HepG2 (cell line): ENCODE results near the gene SRSF1. TPM values are rescaled to one million over a fixed set of nuclear protein-coding genes. Genes with fewer than 3 reads are reported as not detected.

Experiments
- CENPX ChIP-seq: sonication (generic); formaldehyde crosslinking; IDR thresholded peaks from 2 replicates; pipeline ENCODE4 v1.9.0; 2021; ENCODE audit warnings: mild to moderate bottlenecking, missing genetic modification reagents, moderate library complexity
- FOSL1 ChIP-seq: sonication (generic); formaldehyde crosslinking; IDR thresholded peaks from 2 replicates; pipeline ENCODE4 v1.9.0; 2021; ENCODE audit warnings: missing genetic modification reagents, borderline replicate concordance
- HDAC2 ChIP-seq: sonication (generic); formaldehyde crosslinking; IDR thresholded peaks from 2 replicates; pipeline ENCODE4 v1.4.0; 2020; ENCODE audit warnings: missing genetic modification reagents
- MZF1 ChIP-seq: sonication (generic); formaldehyde crosslinking; IDR thresholded peaks from 2 replicates; pipeline ENCODE4 v1.8.1; 2023; ENCODE audit warnings: mild to moderate bottlenecking, missing genetic modification reagents, borderline replicate concordance
- NR1H2 ChIP-seq: sonication (generic); formaldehyde crosslinking; IDR thresholded peaks from 2 replicates; pipeline ENCODE4 v1.8.1; 2022; ENCODE audit warnings: low read depth, missing genetic modification reagents, borderline replicate concordance
- POGZ ChIP-seq: sonication (generic); formaldehyde crosslinking; IDR thresholded peaks from 2 replicates; pipeline ENCODE4 v1.4.0; 2020; ENCODE audit warnings: mild to moderate bottlenecking, missing genetic modification reagents
- SRY ChIP-seq: sonication (generic); formaldehyde crosslinking; IDR thresholded peaks from 2 replicates; pipeline ENCODE4 v1.8.0; 2022; ENCODE audit warnings: mild to moderate bottlenecking, missing genetic modification reagents
- ZIK1 ChIP-seq: sonication (generic); formaldehyde crosslinking; IDR thresholded peaks from 2 replicates; pipeline ENCODE4 v1.5.0; 2020; ENCODE audit warnings: mild to moderate bottlenecking, low read depth, missing genetic modification reagents, borderline replicate concordance
- ZNF670 ChIP-seq: sonication (generic); formaldehyde crosslinking; IDR thresholded peaks from 2 replicates; pipeline ENCODE4 v1.8.0; 2022; ENCODE audit warnings: mild to moderate bottlenecking, missing genetic modification reagents, borderline replicate concordance
- ZNF777 ChIP-seq: sonication (generic); formaldehyde crosslinking; IDR thresholded peaks from 2 replicates; pipeline ENCODE4 v1.4.0; 2020; ENCODE audit warnings: missing genetic modification reagents
- polyA plus RNA-seq, 8 experiments: library from polyadenylated mRNA; depleted of rRNA in 3 of 8; stranded (reverse) in 7 of 8; unstranded in 1 of 8; fragments of >200 nt; fragmentation: Illumina TruSeq in 4 of 8; extraction: Trizol in 4 of 8; gene quantifications; 2 replicates each; pipeline versions ENCODE4 v1.2.1 to v1.2.3, GENCODE V29; 2011 to 2016; ENCODE audit warnings: low read depth in 4 of 8, missing spikeins in 1 of 8, mixed read lengths in 1 of 8; ENCODE audit not compliant: insufficient read depth in 1 of 8
- total RNA-seq, 5 experiments: library from RNA; depleted of rRNA; stranded (reverse); fragments of >200 nt; fragmentation: Illumina TruSeq; extraction: Trizol; gene quantifications; 2 replicates each; pipeline ENCODE4 v1.2.3, GENCODE V29; 2016; ENCODE audit warnings: low read depth in 1 of 5
- TF ChIP-seq, protein P1 (sequence below): sonication (generic); formaldehyde crosslinking; IDR thresholded peaks from 2 replicates; pipeline ENCODE4 v1.4.0; 2020; ENCODE audit warnings: missing genetic modification reagents
- TF ChIP-seq, protein P2 (sequence below): sonication (generic); formaldehyde crosslinking; IDR thresholded peaks from 2 replicates; pipeline ENCODE4 v1.5.1; 2020; ENCODE audit warnings: mild to moderate bottlenecking, moderate library complexity, missing genetic modification reagents
- TF ChIP-seq, protein P3 (sequence below): IDR thresholded peaks from 2 replicates; pipeline ENCODE4 v1.6.1; 2016; ENCODE audit warnings: missing compliant biosample characterization, missing genetic modification reagents, borderline replicate concordance
- TF ChIP-seq, protein P4 (sequence below): sonication (generic); formaldehyde crosslinking; IDR thresholded peaks from 2 replicates; pipeline ENCODE4 v1.8.1; 2023; ENCODE audit warnings: mild to moderate bottlenecking, moderate library complexity, missing genetic modification reagents
- TF ChIP-seq, protein P5 (sequence below): sonication (generic); formaldehyde crosslinking; IDR thresholded peaks from 2 replicates; pipeline ENCODE4 v1.5.1; 2020; ENCODE audit warnings: mild to moderate bottlenecking, missing genetic modification reagents, moderate library complexity
- TF ChIP-seq, protein P6 (sequence below): sonication (generic); formaldehyde crosslinking; IDR thresholded peaks from 2 replicates; pipeline ENCODE4 v1.5.0; 2020; ENCODE audit warnings: missing genetic modification reagents, mild to moderate bottlenecking, borderline replicate concordance

SRSF1 gene
- total and polyA plus RNA-seq, 2 of the 13 experiments (the other 11 are each of a cell fraction or from before 2014, with no cell fraction given), result 142 to 445 TPM

DNA sequence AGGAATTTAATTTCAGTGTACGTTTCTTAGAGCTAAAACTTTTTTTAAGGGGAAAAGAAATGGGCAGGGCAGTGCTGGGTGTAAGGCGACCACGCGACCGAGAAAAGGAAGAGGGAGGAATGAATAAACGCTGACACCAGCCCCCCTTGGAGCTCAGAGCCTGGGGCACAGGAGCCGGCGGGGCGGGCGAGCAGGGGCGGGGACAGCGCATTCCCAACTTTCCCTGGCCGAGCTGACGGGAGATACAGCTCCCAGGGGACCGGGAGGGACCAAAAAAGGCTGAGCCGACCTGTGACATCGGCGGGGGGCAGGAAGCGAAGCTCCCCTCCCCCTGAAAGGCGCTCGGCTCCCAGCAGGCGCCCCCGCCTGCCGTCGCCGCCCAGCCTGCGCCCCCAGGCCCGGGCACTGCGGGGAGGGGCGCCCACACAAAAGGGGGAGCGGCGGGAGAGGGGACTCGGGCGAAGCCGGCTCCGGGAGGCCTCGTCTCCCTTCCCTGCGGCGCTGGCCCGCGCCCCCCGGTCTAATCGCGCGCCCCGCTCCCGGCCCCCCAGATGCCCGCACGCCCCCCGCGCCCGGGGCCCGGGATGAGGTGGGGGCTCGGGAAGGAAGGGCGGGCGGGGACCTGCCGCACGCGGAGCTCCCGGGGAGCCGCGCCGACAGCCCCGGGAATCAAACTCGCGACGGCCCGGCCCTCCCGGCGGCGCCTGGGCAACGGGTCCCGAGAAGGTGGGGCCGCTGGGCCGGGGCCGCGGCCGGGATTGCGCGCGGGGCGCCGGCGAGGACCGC lies 52.5 kb downstream of the SRSF1 start (continued):
- TF ChIP-seq, protein P1, sequence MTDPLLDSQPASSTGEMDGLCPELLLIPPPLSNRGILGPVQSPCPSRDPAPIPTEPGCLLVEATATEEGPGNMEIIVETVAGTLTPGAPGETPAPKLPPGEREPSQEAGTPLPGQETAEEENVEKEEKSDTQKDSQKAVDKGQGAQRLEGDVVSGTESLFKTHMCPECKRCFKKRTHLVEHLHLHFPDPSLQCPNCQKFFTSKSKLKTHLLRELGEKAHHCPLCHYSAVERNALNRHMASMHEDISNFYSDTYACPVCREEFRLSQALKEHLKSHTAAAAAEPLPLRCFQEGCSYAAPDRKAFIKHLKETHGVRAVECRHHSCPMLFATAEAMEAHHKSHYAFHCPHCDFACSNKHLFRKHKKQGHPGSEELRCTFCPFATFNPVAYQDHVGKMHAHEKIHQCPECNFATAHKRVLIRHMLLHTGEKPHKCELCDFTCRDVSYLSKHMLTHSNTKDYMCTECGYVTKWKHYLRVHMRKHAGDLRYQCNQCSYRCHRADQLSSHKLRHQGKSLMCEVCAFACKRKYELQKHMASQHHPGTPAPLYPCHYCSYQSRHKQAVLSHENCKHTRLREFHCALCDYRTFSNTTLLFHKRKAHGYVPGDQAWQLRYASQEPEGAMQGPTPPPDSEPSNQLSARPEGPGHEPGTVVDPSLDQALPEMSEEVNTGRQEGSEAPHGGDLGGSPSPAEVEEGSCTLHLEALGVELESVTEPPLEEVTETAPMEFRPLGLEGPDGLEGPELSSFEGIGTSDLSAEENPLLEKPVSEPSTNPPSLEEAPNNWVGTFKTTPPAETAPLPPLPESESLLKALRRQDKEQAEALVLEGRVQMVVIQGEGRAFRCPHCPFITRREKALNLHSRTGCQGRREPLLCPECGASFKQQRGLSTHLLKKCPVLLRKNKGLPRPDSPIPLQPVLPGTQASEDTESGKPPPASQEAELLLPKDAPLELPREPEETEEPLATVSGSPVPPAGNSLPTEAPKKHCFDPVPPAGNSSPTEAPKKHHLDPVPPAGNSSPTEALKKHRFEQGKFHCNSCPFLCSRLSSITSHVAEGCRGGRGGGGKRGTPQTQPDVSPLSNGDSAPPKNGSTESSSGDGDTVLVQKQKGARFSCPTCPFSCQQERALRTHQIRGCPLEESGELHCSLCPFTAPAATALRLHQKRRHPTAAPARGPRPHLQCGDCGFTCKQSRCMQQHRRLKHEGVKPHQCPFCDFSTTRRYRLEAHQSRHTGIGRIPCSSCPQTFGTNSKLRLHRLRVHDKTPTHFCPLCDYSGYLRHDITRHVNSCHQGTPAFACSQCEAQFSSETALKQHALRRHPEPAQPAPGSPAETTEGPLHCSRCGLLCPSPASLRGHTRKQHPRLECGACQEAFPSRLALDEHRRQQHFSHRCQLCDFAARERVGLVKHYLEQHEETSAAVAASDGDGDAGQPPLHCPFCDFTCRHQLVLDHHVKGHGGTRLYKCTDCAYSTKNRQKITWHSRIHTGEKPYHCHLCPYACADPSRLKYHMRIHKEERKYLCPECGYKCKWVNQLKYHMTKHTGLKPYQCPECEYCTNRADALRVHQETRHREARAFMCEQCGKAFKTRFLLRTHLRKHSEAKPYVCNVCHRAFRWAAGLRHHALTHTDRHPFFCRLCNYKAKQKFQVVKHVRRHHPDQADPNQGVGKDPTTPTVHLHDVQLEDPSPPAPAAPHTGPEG (CRISPR knock-in tag), result 0 out of 2 replicates have a peak, but pooled peaks have one; percentile 29
- no peak for TF ChIP-seq POGZ (CRISPR knock-in tag)
- TF ChIP-seq HDAC2, result 0 out of 2 replicates have a peak, but pooled peaks have one; percentile 14
- TF ChIP-seq, protein P2, sequence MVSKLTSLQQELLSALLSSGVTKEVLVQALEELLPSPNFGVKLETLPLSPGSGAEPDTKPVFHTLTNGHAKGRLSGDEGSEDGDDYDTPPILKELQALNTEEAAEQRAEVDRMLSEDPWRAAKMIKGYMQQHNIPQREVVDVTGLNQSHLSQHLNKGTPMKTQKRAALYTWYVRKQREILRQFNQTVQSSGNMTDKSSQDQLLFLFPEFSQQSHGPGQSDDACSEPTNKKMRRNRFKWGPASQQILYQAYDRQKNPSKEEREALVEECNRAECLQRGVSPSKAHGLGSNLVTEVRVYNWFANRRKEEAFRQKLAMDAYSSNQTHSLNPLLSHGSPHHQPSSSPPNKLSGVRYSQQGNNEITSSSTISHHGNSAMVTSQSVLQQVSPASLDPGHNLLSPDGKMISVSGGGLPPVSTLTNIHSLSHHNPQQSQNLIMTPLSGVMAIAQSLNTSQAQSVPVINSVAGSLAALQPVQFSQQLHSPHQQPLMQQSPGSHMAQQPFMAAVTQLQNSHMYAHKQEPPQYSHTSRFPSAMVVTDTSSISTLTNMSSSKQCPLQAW (CRISPR knock-in tag), result no peak
- TF ChIP-seq MZF1, result no peak
- TF ChIP-seq CENPX (CRISPR knock-in tag), result no peak
- TF ChIP-seq NR1H2 (CRISPR knock-in tag), result no peak
- TF ChIP-seq, protein P3, sequence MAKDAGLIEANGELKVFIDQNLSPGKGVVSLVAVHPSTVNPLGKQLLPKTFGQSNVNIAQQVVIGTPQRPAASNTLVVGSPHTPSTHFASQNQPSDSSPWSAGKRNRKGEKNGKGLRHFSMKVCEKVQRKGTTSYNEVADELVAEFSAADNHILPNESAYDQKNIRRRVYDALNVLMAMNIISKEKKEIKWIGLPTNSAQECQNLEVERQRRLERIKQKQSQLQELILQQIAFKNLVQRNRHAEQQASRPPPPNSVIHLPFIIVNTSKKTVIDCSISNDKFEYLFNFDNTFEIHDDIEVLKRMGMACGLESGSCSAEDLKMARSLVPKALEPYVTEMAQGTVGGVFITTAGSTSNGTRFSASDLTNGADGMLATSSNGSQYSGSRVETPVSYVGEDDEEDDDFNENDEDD (CRISPR knock-in tag), result no peak
- TF ChIP-seq ZIK1 (CRISPR knock-in tag), result no peak
- TF ChIP-seq ZNF777 (CRISPR knock-in tag), result peak; percentile 67; the same call in 1 of the 2 replicates
- TF ChIP-seq, protein P4, sequence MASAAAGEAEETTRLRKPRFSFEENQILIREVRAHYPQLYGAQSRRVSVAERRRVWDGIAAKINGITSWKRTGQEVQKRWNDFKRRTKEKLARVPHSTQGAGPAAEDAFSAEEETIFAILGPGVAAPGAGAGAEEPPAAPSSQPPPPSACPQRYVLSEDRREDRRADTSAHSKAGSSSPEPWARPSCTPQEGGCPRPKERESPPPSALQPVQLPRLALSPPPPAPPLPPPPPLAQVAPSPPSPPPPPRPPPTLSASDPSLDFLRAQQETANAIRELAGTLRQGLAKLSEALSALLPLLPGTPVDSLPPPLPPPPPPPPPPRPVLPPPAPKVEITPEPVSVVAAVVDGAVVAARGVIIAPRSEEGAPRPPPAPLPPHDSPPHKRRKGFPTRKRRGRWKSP, result 0 out of 2 replicates have a peak, but pooled peaks have one; percentile 37
- TF ChIP-seq SRY, result 0 out of 2 replicates have a peak, but pooled peaks have one; percentile 47
- 0 out of 2 replicates have a peak, but pooled peaks have one; percentile 11 for TF ChIP-seq ZNF670
- TF ChIP-seq, protein P5, sequence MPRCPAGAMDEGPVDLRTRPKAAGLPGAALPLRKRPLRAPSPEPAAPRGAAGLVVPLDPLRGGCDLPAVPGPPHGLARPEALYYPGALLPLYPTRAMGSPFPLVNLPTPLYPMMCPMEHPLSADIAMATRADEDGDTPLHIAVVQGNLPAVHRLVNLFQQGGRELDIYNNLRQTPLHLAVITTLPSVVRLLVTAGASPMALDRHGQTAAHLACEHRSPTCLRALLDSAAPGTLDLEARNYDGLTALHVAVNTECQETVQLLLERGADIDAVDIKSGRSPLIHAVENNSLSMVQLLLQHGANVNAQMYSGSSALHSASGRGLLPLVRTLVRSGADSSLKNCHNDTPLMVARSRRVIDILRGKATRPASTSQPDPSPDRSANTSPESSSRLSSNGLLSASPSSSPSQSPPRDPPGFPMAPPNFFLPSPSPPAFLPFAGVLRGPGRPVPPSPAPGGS (CRISPR knock-in tag), result 0 out of 2 replicates have a peak, but pooled peaks have one; percentile 22
- no peak for TF ChIP-seq FOSL1 (CRISPR knock-in tag)
- TF ChIP-seq, protein P6, sequence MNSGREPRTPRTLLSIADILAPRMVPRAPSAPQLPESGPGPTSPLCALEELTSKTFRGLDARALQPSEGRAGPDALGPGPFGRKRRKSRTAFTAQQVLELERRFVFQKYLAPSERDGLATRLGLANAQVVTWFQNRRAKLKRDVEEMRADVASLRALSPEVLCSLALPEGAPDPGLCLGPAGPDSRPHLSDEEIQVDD (CRISPR knock-in tag), result no peak
